Ascending aorta (tissue), 2 donors: ENCODE data around the gene TTPAL. TPM values are rescaled to one million over a fixed set of nuclear protein-coding genes. Genes with fewer than 3 reads are reported as not detected.

Source experiments
- DNase-seq, 2 donors: peaks; one replicate each; pipeline ENCODE4 v3.0.0-alpha.2; 2019; ENCODE audit warnings: low spot score in 2 of 2
- H3K27ac ChIP-seq, 2 donors: fragments of 200-600 bp; sonication (generic); one replicate each; pipeline ENCODE4 v1.5.1; 2016 to 2017; ENCODE audit warnings: mild to moderate bottlenecking in 1 of 2
- H3K27me3 ChIP-seq: fragments of 200-600 bp; sonication (generic); one replicate; pipeline ENCODE4 v1.5.1; 2017
- H3K36me3 ChIP-seq, 2 donors: fragments of 200-600 bp; sonication (generic); one replicate each; pipeline ENCODE4 v1.5.1; 2016
- H3K4me1 ChIP-seq, 2 donors: fragments of 200-600 bp; sonication (generic); one replicate each; pipeline ENCODE4 v1.5.1; 2016 to 2017; ENCODE audit warnings: mild to moderate bottlenecking in 1 of 2
- H3K4me3 ChIP-seq, 2 donors: fragments of 200-600 bp; sonication (generic); one replicate each; pipeline ENCODE4 v1.5.1; 2016 to 2017; ENCODE audit warnings: mild to moderate bottlenecking in 1 of 2
- H3K9me3 ChIP-seq, 2 donors: fragments of 200-600 bp; sonication (generic); one replicate each; pipeline ENCODE4 v1.5.1; 2016
- CTCF ChIP-seq, 3 experiments: fragments of 200-600 bp in 2 of 3; fragments of 450-650 bp in 1 of 3; sonication (generic) in 2 of 3; IDR thresholded peaks; one replicate each; pipeline ENCODE4 v1.5.1; 2016 to 2019; ENCODE audit warnings: antibody characterized with exemption in 3 of 3, mild to moderate bottlenecking in 1 of 3, moderate library complexity in 1 of 3
- intact Hi-C: fragments of 100-400 bp; cut with DNase I; formaldehyde crosslinking; loops from one replicate; pipeline ENCODE4 v1.15.1; 2023
- total RNA-seq: library from RNA; depleted of rRNA; stranded (reverse); fragments of >200 nt; gene quantifications from one replicate; pipeline ENCODE4 v1.1.0, GENCODE V29; 2016

The TTPAL gene
- total RNA-seq, 1 donor from 2014 or later = 44.9 TPM

- peak overlapping the region; percentile 73 to 99 for H3K4me3 ChIP-seq
- no peak for DNase-seq
- H3K36me3 ChIP-seq = no peaks in the 10 kb centered on the region
- intact Hi-C loops = no loop called here
- peak overlapping the region; percentile 3 to 19 for H3K27ac ChIP-seq
- peaks cover 0 to 10% of the 10 kb centered on the region in 2 donors for H3K4me1 ChIP-seq
- H3K27me3 ChIP-seq = no peaks in the 10 kb centered on the region
- no peak for TF ChIP-seq CTCF (IDR thresholded peaks at IDR 0.05)
- H3K9me3 ChIP-seq = no peaks in the 10 kb centered on the region
Measured at GRCh38 chr20:44532981-44533331, 57.3 kb downstream of the TTPAL start.

- intact Hi-C loops = no loop called here
- no peak for DNase-seq
- peaks cover 0 to 10% of the 10 kb centered on the region in 2 donors for H3K4me1 ChIP-seq
- no peaks in the 10 kb centered on the region for H3K36me3 ChIP-seq
- no peaks in the 10 kb centered on the region for H3K27me3 ChIP-seq
- no peak overlapping the region for H3K27ac ChIP-seq
- TF ChIP-seq CTCF (IDR thresholded peaks at IDR 0.05) = no peak
- no peak overlapping the region for H3K4me3 ChIP-seq
- no peaks in the 10 kb centered on the region for H3K9me3 ChIP-seq
Measured at GRCh38 chr20:44533928-44534327, 58.3 kb downstream of the TTPAL start.

GRCh38 chr20:44536175-44536574 is 60.5 kb downstream of the TTPAL start:
- DNase-seq = no peak
- H3K27ac ChIP-seq = no peak overlapping the region
- intact Hi-C loops = no loop called here
- no peaks in the 10 kb centered on the region for H3K36me3 ChIP-seq
- no peaks in the 10 kb centered on the region for H3K27me3 ChIP-seq
- no peak overlapping the region for H3K4me3 ChIP-seq
- no peak for TF ChIP-seq CTCF (IDR thresholded peaks at IDR 0.05)
- H3K9me3 ChIP-seq = no peaks in the 10 kb centered on the region
- H3K4me1 ChIP-seq = peaks cover 0 to 9% of the 10 kb centered on the region in 2 donors

GRCh38 chr20:44537993-44538392 is 62.3 kb downstream of the TTPAL start:
- Histone ChIP-seq H3K4me1 (no peaks in the 10 kb centered on the region), H3K27ac (no peak overlapping the region), H3K27me3 (no peaks in the 10 kb centered on the region), H3K36me3 (no peaks in the 10 kb centered on the region), H3K4me3 (no peak overlapping the region), H3K9me3 (no peaks in the 10 kb centered on the region)
- no peak for DNase-seq
- TF ChIP-seq CTCF (IDR thresholded peaks at IDR 0.05) = peak in 1 of 3 experiments; percentile 21
- intact Hi-C loops = no loop called here

- no peak for DNase-seq
- H3K9me3 ChIP-seq = no peaks in the 10 kb centered on the region
- intact Hi-C loops = no loop called here
- no peaks in the 10 kb centered on the region for H3K36me3 ChIP-seq
- H3K4me3 ChIP-seq = no peak overlapping the region
- H3K27me3 ChIP-seq = no peaks in the 10 kb centered on the region
- no peaks in the 10 kb centered on the region for H3K4me1 ChIP-seq
- no peak overlapping the region for H3K27ac ChIP-seq
- TF ChIP-seq CTCF (IDR thresholded peaks at IDR 0.05) = no peak
Measured at GRCh38 chr20:44540834-44541233, 65.2 kb downstream of the TTPAL start.

GRCh38 chr20:44541992-44542391 is 66.3 kb downstream of the TTPAL start:
- Histone ChIP-seq H3K4me1 (no peaks in the 10 kb centered on the region), H3K27ac (no peak overlapping the region), H3K36me3 (no peaks in the 10 kb centered on the region), H3K27me3 (no peaks in the 10 kb centered on the region), H3K4me3 (no peak overlapping the region), H3K9me3 (no peaks in the 10 kb centered on the region)
- intact Hi-C loops = no loop called here
- DNase-seq = no peak
- TF ChIP-seq CTCF (IDR thresholded peaks at IDR 0.05) = no peak
